ENCODE data around the gene PSTPIP1. TPM values are rescaled to one million over a fixed set of nuclear protein-coding genes. Genes with fewer than 3 reads are reported as not detected.
A peak's percentile ranks its signal among the peaks of the same experiment; 100 is the strongest.

The PSTPIP1 gene
- total RNA-seq, 3 donors from 2014 or later (not counting 1 experiment from before 2014, with no cell fraction given): 218 to 316 (median 228) TPM

- Histone ChIP-seq H3K27me3 (ENCODE audit: control insufficient read depth, insufficient read depth, low read length) (no peaks in the 10 kb centered on the region), H3K9me3 (ENCODE audit: control insufficient read depth, insufficient read depth, low read length) (no peaks in the 10 kb centered on the region), H3K27ac (ENCODE audit: low read length) (no peak overlapping the region), H3K4me1 (ENCODE audit: control insufficient read depth, insufficient read depth, low read length) (peaks cover 26% of the 10 kb centered on the region), H3K4me3 (ENCODE audit: low read length) (no peak overlapping the region), H3K36me3 (ENCODE audit: control insufficient read depth, insufficient read depth, low read length) (no peaks in the 10 kb centered on the region)
- TF ChIP-seq CTCF (IDR thresholded peaks at IDR 0.05): no peak
- intact Hi-C loops (cut with micrococcal nuclease): no loop called here
- Mint-ChIP-seq H3K4me3 (no peak overlapping the region), H3K36me3 (no peaks in the 10 kb centered on the region), H3K27ac (no peak overlapping the region), H3K4me1 (peaks cover 0 to 5% of the 10 kb centered on the region in 2 donors), H3K9me3 (peaks cover 0 to 2% of the 10 kb centered on the region in 2 donors), H3K27me3 (ENCODE audit: low read depth in 2 of 2) (no peaks in the 10 kb centered on the region)
- ATAC-seq: no peak
- DNase-seq: no peak
- WGBS (ENCODE audit: insufficient coverage): 82% methylated on average over 4 of the region's 4 CpGs
These were observed 11.1 kb upstream of the PSTPIP1 start for GRCh38 chr15:76983590-76984375.

DNA sequence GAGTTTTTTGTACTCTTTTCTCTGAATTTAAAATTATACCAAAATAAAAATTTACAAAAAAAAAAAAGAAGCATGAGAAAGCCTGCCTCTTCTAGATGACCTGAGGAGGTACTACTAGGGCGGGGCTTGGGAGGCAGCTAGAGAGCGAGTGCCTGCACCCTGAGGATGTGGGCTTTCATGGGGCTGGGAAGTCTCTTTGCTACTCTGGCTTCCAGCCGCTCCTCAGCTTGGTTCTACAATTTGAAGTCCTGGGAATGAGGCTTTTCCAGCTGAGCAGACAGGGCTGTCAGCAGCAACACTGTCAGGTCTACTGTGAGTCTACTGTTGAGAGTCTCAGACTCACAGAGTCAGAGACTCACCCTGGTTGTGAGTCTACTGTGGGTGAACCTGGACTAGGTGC lies 8.2 kb upstream of the PSTPIP1 start:
- no peak for TF ChIP-seq CTCF (IDR thresholded peaks at IDR 0.05)
- DNase-seq (peak in 1 of 2 donors; percentile 24), ATAC-seq (no peak)
- peaks cover 33% of the 10 kb centered on the region for H3K4me1 ChIP-seq (ENCODE audit: control insufficient read depth, insufficient read depth, low read length)
- no peak overlapping the region for H3K27ac ChIP-seq (ENCODE audit: low read length)
- H3K4me1 Mint-ChIP-seq: peaks cover 0 to 7% of the 10 kb centered on the region in 2 donors
- H3K36me3 Mint-ChIP-seq: no peaks in the 10 kb centered on the region
- H3K9me3 ChIP-seq (ENCODE audit: control insufficient read depth, insufficient read depth, low read length): no peaks in the 10 kb centered on the region
- no peak overlapping the region for H3K27ac Mint-ChIP-seq
- H3K4me3 Mint-ChIP-seq: no peak overlapping the region
- no peaks in the 10 kb centered on the region for H3K27me3 ChIP-seq (ENCODE audit: control insufficient read depth, insufficient read depth, low read length)
- no peaks in the 10 kb centered on the region for H3K36me3 ChIP-seq (ENCODE audit: control insufficient read depth, insufficient read depth, low read length)
- intact Hi-C loops (cut with micrococcal nuclease): loop anchor here (5.0 kb wide), 1 partner anchor 36 kb away; no protein-coding TSS in a partner anchor
- no peak overlapping the region for H3K4me3 ChIP-seq (ENCODE audit: low read length)
- H3K9me3 Mint-ChIP-seq: no peaks in the 10 kb centered on the region
- H3K27me3 Mint-ChIP-seq (ENCODE audit: low read depth in 2 of 2): no peaks in the 10 kb centered on the region
- WGBS (ENCODE audit: insufficient coverage): 82% methylated on average over 3 of the region's 3 CpGs

GRCh38 chr15:76987276-76987675 lies 7.7 kb upstream of the PSTPIP1 start:
- Histone ChIP-seq H3K27me3 (ENCODE audit: control insufficient read depth, insufficient read depth, low read length) (no peaks in the 10 kb centered on the region), H3K4me3 (ENCODE audit: low read length) (no peak overlapping the region), H3K9me3 (ENCODE audit: control insufficient read depth, insufficient read depth, low read length) (no peaks in the 10 kb centered on the region), H3K27ac (ENCODE audit: low read length) (no peak overlapping the region), H3K4me1 (ENCODE audit: control insufficient read depth, insufficient read depth, low read length) (peaks cover 36% of the 10 kb centered on the region), H3K36me3 (ENCODE audit: control insufficient read depth, insufficient read depth, low read length) (no peaks in the 10 kb centered on the region)
- Mint-ChIP-seq H3K4me1 (peaks cover 0 to 11% of the 10 kb centered on the region in 2 donors), H3K27me3 (ENCODE audit: low read depth in 2 of 2) (no peaks in the 10 kb centered on the region), H3K36me3 (no peaks in the 10 kb centered on the region), H3K27ac (no peak overlapping the region), H3K4me3 (no peak overlapping the region), H3K9me3 (no peaks in the 10 kb centered on the region)
- TF ChIP-seq CTCF (IDR thresholded peaks at IDR 0.05): no peak
- 96% methylated on average over 5 of the region's 6 CpGs for WGBS (ENCODE audit: insufficient coverage)
- DNase-seq (no peak), ATAC-seq (no peak)
- intact Hi-C loops (cut with micrococcal nuclease): loop anchor here (5.0 kb wide), 1 partner anchor 35 kb away; no protein-coding TSS in a partner anchor
